GM10248 (cell line): Measurements from ENCODE around the gene SF3A2.

ENCODE experiments used
- CTCF ChIA-PET: fragments of 300-600 bp; sonication (Branson Sonifier 250); formaldehyde crosslinking; extraction: SDS; loops from one replicate; lab custom pipeline; 2021; ENCODE audit warnings: antibody characterized with exemption; lab: Yijun Ruan, JAX
- POLR2A ChIA-PET: fragments of 350-650 bp; sonication (Branson Sonifier 250); formaldehyde crosslinking; extraction: SDS; loops from one replicate; lab custom pipeline; 2020; ENCODE audit warnings: antibody characterized with exemption; lab: Yijun Ruan, JAX
- DNase-seq: peaks from one replicate; pipeline ENCODE4 v3.0.0; 2012; ENCODE audit errors: extremely low spot score
- CTCF ChIP-seq: IDR thresholded peaks from 2 replicates; pipeline ENCODE4 v1.5.1; 2012; ENCODE audit warnings: mild to moderate bottlenecking, low read depth; ENCODE audit errors: extremely low read depth, missing control alignments, control extremely low read depth

The SF3A2 gene

DNA sequence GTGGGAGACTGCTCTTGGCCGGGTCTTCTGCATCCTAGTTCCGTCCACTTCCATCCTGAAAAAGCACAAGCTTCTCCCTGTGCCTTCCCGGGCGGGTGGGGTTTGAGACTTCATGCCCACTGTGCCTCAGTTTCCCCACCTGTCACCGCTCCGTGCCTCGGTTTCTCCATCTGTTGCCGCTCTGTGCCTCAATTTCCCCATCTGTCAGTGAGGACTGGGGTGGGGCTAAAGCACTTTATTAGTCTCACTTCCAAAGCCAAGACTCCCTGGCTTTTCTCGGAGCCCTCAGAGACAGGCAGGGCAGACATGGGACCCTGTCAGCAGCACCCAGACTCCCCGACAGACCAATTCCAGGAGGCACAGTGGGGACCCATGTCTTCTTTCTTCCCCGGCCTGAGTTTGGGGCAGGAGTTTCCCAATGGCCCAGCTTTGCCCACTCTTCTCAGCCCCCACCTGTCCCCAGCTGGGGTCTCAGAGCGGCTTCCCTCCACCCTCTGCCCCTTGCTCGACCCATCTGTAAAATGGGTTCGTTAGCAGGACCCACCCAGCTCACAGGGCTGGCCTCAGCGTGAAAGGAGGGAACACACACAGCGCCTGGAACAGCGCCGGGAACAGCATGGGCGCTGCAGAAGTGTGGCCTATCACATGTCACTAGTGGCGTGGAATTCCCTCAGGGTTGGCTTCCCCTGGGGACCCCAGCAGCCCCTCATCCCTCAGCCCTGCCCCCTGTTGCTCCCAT, 49.9 kb downstream of the SF3A2 start:
- DNase-seq, result no peak
- POLR2A ChIA-PET, result interaction anchor here (1.1 to 1.2 kb wide), 3 partner anchors 7 to 189 kb away, joined by 4 to 5 read pairs (median 4); partner anchors contain the start of gene GADD45B

DNA sequence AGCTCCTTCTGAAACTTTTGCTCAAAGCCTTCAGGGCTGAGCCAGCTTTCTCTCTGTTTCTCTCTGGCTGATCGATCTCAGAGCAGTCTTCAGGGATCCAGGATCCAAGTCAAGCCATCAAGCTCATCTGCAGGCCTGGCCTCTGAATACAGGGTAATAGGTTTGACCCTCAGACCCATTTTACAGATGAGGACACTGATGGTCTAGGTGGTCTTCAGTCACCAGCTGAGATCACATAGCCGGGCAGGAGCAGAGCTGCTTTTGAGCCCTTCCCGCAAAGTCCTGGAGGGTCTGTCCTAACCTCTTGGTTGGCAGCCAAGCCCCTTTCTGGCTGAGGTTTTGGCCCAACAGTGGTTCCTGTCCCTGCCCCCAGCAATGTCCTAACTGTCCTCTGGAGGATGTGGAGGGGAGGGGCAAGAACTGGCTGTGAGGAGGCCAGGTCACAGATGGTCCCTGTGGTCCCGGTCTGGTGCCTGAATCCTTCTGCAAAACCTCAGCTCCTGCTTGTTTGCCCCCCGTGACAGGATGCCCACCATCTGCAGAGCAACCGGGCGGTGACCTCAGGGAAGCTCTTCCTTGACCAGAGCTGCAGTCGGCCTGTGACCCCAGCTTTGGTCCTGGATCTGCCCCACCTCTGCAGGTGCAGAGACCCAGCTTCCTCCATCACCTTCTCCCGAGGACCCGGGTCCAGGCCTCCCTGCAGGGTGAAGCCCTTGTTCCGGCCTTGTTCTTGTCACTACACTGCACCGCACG, 51.1 kb downstream of the SF3A2 start:
- POLR2A ChIA-PET, result interaction anchor here (0.9 to 1.2 kb wide), 4 partner anchors 9 to 189 kb away, joined by 3 to 5 read pairs (median 4); partner anchors contain the start of gene GADD45B
- no peak for DNase-seq
- CTCF ChIA-PET, result interaction anchor here (1.0 to 4.3 kb wide), 5 partner anchors 14 to 324 kb away, joined by 3 to 28 read pairs (median 3); partner anchors contain the start of gene PLEKHJ1
- TF ChIP-seq CTCF, result no peak

More for the DNA sequence above, 49.9 kb downstream of the SF3A2 start:
- no peak for TF ChIP-seq CTCF
- CTCF ChIA-PET, result interaction anchor here (1.0 to 4.3 kb wide), 5 partner anchors 13 to 325 kb away, joined by 3 to 28 read pairs (median 3); no protein-coding TSS in a partner anchor

DNA sequence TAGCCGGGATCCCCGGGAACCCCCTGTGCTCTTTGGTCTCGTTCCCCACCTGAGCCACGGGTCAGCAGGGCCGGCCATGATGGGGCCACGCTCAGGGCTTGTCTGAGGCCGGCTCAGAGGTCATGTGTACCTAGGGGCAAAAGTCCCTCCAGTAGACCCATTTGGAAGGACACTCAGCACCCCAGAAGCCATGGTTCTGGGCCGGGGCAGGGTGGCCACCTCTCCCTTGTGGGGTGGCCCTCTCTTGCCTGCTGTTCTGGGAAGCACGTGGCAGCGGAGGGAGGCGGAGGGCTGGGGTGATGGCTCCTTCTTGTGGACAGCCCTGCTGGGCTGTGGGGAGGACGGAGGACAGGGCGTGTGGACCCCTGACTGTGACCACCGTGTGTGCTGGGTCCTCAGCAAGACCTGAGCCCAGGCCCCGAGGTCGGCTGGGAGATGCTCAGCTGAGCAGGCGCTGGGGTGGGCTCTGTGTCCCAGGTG, 51.8 kb downstream of the SF3A2 start:
- no peak for TF ChIP-seq CTCF
- CTCF ChIA-PET, result interaction anchor here (0.8 to 4.3 kb wide), 8 partner anchors 8 to 323 kb away, joined by 3 to 28 read pairs (median 3); partner anchors contain the start of gene PLEKHJ1
- POLR2A ChIA-PET, result interaction anchor here (0.6 to 1.6 kb wide), 6 partner anchors 8 to 188 kb away, joined by 3 to 10 read pairs (median 4); partner anchors contain the start of gene GADD45B
- no peak for DNase-seq

- CTCF ChIA-PET, result interaction anchor here (0.8 to 4.3 kb wide), 6 partner anchors 9 to 207 kb away, joined by 3 to 28 read pairs (median 4); no protein-coding TSS in a partner anchor
- no peak for DNase-seq
- TF ChIP-seq CTCF, result no peak
- POLR2A ChIA-PET, result interaction anchor here (0.6 to 1.6 kb wide), 6 partner anchors 8 to 28 kb away, joined by 3 to 10 read pairs (median 4); no protein-coding TSS in a partner anchor
Observed at GRCh38 chr19:2288818-2289713, 52.4 kb downstream of the SF3A2 start.

DNA sequence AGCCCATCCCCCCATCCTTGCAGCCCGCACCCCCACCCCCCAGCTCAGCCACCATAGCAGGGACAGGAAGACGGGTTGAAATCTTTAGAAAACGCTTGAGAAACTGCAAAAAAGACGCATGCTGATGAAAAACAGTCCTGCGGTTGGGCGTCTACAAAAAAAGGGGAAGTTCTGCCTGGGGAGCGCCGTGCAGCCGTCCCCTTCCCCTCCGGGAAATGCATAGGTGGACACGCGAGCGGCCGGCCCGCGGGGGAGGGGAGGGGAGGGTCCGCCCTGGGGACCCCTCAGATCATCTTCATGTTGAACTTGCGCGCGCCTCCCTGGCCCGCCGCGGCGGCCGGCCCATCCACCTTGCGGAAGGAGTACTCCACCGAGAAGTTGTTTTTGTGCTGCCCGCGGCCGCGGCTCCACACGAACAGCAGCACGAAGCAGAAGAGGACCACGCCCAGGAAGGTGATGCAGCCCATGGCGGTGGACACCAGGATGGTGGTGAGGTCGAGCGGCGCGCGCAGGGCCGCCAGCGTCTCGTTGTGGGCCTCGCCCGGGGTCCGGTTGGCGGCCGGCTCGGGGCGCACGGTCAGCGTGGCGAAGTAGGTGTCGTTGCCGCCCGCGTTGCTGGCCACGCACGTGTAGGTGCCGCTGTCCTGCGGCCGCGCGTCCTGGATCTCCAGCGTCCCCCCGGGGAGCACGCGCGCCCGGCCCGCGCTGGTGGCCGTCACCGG, 53.3 kb downstream of the SF3A2 start:
- POLR2A ChIA-PET, result interaction anchor here (1.0 to 1.6 kb wide), 3 partner anchors 11 to 20 kb away, joined by 3 to 5 read pairs (median 5); no protein-coding TSS in a partner anchor
- CTCF ChIA-PET, result interaction anchor here (1.0 to 4.3 kb wide), 6 partner anchors 16 to 206 kb away, joined by 3 to 28 read pairs (median 4); no protein-coding TSS in a partner anchor
- peak; percentile 85 for DNase-seq
- no peak for TF ChIP-seq CTCF
